ENCODE data around the gene CABLES2. TPM values are rescaled to one million over a fixed set of nuclear protein-coding genes. Genes with fewer than 3 reads are reported as not detected.

The CABLES2 gene
- polyA plus RNA-seq, 3 donors, result 8.8 to 9.3 (median 9.3) TPM

- DNase-seq (ENCODE audit: low read depth in 3 of 3, low spot score in 2 of 3), result no peak
These were observed 43.8 kb downstream of the CABLES2 start for GRCh38 chr20:62362991-62363919.

DNA sequence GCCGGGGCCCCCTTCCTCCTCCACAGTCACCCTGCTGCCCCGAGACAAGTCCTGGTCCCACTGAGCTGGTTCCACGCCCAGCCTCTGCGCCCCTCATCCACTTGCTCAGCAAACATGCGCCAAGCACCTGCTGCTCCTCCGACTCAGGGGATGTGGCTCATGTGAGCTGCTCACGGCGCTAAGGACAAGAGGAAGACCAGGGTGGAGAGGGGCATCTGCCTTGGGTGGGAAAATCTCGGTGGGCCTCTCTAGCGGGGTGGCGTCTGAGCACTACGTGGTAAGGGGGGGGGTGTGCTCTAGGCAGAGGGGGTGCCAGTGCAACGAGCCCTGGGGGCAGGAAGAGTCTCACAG lies 44.5 kb downstream of the CABLES2 start:
- DNase-seq (ENCODE audit: low read depth in 3 of 3, low spot score in 2 of 3), result no peak

DNA sequence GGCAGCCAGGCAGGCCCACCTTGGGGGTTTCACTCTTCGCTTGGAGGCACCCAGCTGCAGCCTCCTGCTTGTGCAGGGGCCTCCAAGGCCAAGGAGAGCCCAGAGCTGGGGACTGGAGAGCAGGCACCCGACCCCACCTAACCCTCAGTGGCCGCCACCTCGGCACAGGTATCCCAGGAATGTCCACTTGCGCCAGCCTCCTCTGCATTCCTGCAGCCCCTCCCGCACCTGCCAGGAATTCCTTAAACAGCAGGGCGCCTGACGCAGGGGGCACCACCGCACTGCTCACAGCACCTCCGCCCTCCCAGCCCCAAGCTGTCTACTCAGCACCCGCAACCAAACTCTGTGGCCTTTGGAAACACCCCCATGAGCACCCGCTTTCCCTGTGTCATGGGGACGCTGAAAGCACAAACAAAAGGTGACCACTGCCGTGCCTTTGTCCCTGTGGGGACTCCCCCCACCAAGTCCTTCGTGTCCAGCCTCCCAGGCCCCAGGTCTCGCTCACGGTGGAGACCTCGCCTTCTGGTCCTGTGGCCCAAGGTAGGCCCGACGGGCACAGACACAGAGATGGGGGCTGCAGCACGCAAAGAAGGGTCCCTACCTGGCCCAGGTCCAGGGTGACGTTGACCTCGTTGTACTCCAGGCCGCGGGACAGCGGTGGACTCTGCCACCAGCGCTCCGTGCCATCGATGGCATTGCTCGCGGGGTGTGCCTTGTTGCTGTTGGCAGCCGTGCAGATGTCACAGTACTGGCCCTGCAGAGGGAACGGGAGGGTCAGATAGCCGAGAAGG lies 45.1 kb downstream of the CABLES2 start:
- no peak for DNase-seq (ENCODE audit: low read depth in 3 of 3, low spot score in 2 of 3)

DNA sequence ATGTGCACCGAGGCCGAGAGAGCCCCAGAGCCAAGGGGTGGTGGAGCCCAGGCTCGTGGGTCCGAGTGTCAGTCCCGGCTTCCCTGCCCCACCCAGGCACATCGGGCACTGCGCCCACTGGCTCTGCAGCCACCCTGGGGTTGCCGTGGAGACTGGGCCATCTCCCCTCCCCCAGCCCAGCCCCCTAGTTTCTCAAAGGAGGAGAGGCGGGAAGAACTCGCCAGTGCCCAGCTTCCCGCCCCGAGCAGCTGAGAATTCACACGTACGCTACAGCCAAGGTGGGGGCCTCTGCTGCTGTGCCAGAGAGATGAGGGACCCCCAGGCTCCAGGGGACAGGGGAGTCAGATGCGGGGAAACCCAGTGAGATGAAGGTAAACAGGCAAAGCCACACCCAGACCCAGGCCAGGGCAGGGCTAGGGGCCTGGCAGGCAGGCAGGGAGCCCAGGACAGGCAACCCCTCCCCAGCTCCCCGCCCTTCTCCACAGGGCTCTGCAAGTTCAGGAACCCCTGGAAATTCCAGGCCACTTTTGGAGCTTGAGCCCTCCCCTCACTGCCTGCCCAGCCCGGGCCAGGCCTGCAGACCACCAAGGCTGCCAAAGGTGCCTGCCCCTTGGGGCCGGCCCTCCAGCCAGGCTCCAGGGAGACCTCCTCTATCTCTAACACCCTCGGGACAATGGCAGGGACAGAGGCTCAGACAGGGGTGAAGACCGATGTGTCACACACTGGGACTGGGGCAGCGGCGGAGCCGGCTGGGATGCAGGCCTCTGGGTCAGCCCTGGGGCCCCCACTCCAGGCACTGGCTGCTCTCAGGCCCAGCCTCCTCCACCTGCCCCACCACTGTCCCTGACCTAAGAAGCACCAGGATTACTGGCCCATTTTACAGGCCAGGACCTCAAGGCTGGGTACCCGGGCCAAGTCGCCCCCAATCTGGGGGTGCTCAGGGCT lies 46.0 kb downstream of the CABLES2 start:
- no peak for DNase-seq (ENCODE audit: low read depth in 3 of 3, low spot score in 2 of 3)

GRCh38 chr20:62359491-62360121 lies 47.5 kb downstream of the CABLES2 start:
- no peak for DNase-seq (ENCODE audit: low read depth in 3 of 3, low spot score in 2 of 3)

GRCh38 chr20:62359043-62359490 lies 48.0 kb downstream of the CABLES2 start:
- DNase-seq (ENCODE audit: low read depth in 3 of 3, low spot score in 2 of 3), result no peak

DNA sequence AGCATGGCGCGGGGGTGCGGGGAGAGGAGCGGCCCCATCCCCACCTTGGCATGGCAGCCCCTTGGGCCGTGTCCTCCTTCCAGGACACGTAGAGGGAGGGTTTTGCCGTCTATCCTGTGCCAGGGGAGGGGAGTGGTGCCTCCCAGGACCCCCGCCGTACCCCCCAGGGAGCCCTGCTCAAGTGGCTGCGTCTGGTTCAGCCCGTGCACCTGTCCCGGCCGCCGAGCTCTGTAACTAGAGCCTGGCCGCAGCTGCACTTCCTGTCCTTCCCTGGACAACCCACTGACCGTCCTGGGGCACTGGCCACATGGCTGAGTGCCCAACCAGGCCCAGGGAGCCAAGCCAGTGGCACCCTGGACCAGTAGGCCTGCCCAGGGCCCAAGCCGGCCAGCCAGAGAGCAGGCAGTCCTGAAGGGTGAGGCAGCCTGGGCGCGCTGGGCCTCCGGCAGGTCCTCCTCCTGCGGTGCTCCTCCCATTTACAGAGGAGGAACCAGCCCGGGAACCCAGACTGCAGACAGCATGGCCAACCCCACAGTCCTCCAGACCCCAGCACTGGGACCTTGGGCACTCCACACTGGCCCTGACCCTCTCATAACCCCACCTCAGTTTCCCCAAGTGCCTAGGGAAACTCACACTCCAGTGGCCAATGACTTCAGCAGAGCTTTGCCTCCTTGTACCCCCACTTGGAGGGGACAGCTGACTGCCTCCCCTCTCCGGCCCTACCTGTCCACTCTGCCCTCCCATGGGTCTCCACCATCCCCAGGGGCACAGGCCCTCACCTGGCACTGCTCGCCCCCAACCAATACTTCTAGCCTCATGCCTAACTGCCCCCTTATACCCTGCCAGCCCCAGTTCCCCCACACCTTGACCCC lies 48.7 kb downstream of the CABLES2 start:
- no peak for DNase-seq (ENCODE audit: low read depth in 3 of 3, low spot score in 2 of 3)

GRCh38 chr20:62357681-62358080 lies 49.4 kb downstream of the CABLES2 start:
- no peak for DNase-seq (ENCODE audit: low read depth in 3 of 3, low spot score in 2 of 3)

DNA sequence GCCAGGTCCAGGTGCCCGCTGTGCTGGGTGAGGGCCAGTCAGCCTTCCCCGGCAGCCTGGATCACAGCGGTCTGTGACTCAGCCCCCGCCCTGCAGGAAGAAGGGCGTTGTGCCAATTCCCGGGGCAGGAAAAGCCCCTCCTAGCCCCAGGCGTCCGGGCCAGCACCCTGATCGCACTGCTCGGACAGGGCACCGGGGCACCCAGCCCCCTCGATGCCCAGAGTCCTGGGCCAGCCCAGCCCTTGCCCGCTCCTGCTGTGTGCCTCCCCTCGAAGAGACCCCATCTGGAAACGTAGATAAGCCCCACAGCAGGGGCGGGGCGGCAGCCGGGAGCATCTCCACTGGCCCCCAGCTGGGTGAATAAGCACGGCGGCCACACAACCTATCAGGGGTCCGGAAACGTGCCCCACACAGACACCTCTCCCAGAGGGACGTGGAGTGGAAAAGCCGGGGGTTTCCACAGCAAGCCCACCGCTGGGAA lies 49.9 kb downstream of the CABLES2 start:
- DNase-seq (ENCODE audit: low read depth in 3 of 3, low spot score in 2 of 3), result no peak

- DNase-seq (ENCODE audit: low read depth in 3 of 3, low spot score in 2 of 3), result no peak
These were observed 50.4 kb downstream of the CABLES2 start for GRCh38 chr20:62356589-62357186.

- DNase-seq (ENCODE audit: low read depth in 3 of 3, low spot score in 2 of 3), result no peak
These were observed 51.1 kb downstream of the CABLES2 start for GRCh38 chr20:62355878-62356588.

- DNase-seq (ENCODE audit: low read depth in 3 of 3, low spot score in 2 of 3), result no peak
These were observed 51.6 kb downstream of the CABLES2 start for GRCh38 chr20:62355516-62355877.

DNA sequence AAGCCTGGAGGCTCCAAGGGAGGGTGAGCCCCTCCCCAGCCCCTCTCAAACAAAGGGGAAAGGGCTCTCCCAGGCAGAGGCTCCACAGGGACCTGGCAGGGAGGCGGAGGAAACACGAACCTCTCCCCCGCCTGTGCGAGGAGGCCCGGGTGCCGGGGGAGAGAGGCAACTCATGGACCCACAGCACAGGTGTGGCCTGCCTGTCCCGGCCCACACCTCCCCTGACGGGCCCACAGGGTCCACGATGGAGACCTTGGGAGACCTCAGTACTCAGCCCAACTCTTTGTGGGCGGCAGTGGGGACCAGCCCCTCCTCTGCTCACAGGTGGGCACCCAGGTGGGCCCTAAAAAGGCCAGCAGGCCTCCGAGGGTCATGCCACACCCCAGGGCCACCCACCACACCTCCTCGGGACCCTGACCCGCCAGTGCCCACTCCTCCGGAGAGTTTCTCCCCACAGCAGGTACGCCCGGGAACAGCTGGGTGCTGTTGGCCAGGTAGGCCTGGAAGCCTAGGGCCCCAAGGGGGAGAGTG lies 52.2 kb downstream of the CABLES2 start:
- no peak for DNase-seq (ENCODE audit: low read depth in 3 of 3, low spot score in 2 of 3)

DNA sequence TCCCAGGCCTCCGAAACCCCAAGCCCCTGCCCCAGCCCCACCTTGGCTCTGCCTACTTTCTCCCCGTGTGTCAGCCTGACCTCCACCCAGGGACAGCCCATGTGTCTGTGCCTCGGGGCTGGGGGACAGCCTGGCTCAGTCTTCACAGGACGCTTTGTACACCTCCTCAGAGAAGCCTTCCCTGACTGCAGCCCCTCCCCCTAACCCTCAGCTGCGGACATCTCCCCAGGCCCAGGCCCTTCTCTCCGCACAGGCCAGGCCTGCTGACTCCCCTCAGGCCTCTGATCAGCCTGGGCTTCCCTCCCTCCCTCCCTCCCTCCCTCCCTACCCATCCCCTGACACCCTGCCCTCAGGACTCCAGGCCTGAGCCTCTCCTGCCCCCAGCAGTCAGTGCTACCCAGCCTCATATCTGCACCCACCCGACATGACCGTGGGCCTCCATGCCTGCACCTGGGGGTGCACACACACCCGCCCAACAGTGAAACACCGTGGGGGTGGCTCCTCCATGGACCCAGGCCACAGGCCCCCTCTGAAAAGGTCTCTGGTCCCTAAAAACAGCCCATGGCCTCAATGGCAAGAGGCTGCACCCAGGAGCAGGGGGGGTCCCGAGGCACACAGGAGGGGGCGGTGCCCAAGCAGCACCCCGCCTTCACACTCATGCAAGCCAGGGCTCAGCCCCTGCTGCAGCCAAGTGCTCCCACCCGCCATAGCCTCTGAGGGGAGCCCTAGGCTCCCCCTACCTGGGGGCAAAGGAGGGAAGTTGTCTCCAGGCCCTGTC lies 52.9 kb downstream of the CABLES2 start:
- DNase-seq (ENCODE audit: low read depth in 3 of 3, low spot score in 2 of 3), result no peak

DNA sequence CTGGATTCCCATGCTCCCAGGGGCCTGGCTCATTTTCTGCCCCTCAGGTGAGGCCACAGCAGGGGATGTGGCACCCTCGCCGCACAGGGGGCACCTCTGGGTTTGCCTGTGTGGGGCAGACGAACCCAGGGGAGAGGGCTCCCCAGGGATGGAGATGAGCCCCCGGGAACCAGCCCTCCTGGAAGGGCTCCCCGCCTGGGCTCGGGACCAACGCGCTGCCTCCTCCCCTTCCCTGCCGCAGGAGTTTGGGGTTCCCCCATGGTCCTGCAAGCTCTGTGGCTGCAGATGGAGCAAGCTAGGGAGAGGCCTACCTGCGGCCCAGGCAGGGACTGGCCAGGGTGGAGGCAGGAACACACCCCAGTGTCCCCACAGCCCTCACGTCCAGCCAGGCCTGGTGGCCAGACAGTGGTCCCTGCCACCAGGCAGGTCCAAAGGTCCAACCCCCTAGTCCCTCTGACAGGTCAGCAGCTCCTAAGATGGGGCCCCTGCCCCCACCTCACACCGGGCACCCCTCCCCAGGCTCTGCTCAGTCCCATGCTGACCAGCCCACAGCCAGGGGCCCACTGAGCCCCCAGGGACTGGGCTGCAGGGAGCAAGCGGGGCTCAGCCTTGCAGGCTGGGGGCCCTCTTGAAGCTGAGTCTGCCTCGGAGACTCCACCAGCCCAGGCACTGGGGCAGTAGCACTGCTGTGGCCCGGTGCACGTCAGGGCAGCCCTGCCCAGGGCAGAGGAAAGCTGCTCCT lies 53.6 kb downstream of the CABLES2 start:
- DNase-seq (ENCODE audit: low read depth in 3 of 3, low spot score in 2 of 3), result no peak
